CD4-positive, alpha-beta T cell treated with Interleukin-2 at 100 ng/mL for 4 hours (primary cell): ENCODE results near the gene ZNF260.
A peak's percentile ranks its signal among the peaks of the same experiment; 100 is the strongest.

Experiments
- DNase-seq: peaks from one replicate; pipeline ENCODE4 v3.0.0-alpha.2; 2020; ENCODE audit warnings: low spot score

Gene ZNF260

DNA sequence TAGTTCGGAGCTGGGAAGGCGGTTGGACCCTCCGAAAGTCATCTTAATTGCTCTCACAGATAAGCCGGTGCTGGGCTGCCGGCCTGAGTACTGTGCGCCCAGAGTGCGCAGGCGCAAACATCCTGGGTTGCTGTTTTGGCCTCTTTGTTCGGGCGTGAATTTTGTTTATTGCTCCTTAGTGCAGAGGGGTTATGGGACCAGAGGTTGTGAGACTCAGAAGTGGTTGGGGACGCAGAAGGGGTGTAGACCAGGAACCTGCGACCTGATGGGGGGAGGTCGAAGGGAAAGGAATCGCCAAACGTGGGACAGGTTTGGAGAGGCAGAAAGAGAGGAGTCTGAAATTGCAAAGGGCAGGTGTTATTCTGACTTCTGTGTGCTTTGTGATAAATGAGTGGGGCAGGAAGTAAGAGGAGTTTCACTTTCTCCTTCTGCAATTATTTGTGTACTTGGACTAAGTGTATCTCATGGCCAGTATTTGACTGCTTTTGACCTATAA is 38.1 kb downstream of the ZNF260 start:
- peak; percentile 84 for DNase-seq

- DNase-seq = peak; percentile 95
These were observed 38.8 kb downstream of the ZNF260 start, which contains the start of gene ZNF566 for GRCh38 chr19:36489118-36489919. TSS of gene ZNF566 (minus strand) at chr19:36489561. CDS start at chr19:36476557, 13,004 bp downstream.

GRCh38 chr19:36488846-36489117 is 39.3 kb downstream of the ZNF260 start:
- DNase-seq = peak; percentile 49

- DNase-seq = no peak
These were observed 39.8 kb downstream of the ZNF260 start for GRCh38 chr19:36488118-36488845.

- no peak for DNase-seq
These were observed 44.4 kb downstream of the ZNF260 start for GRCh38 chr19:36483653-36484052.

DNA sequence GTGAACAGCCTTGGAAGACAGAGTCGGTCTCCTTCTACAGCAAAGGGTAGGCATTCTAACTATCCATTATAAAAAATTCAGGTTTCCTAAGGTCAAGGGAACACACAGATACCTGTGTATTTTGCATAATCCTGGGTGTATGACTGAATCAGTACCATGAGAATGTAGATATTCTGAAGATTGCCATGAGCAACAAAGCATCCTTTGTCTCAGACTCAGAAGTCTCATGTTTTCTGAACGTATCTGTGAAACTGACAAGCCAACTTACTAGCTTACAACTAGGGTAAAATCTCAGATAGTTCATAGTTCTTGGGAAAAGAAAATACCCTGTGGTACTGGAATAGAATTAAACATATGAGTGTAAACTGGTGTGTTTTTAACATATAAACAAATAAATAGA is 45.2 kb downstream of the ZNF260 start:
- no peak for DNase-seq
